Inferior parietal cortex (tissue), 1 donor: ENCODE results near the gene GPR34.
"Not testable (repeated sequence)": the region's sequence is repeated elsewhere in the genome, so short reads cannot be mapped to it uniquely, and the experiment has no call there.

Experiments
- DNase-seq: peaks from one replicate; pipeline ENCODE4 v3.0.0-alpha.2; 2016; ENCODE audit errors: extremely low spot score

The GPR34 gene

GRCh38 chrX:41688835-41689234 is at the start of gene GPR34:
TSS of gene GPR34 (plus strand) at chrX:41688973. CDS start at chrX:41695634, 6,661 bp downstream.
- DNase-seq: no peak

- not testable (repeated sequence) for DNase-seq
Observed at GRCh38 chrX:41646201-41646600, 42.6 kb upstream of the GPR34 start.

- no peak for DNase-seq
Observed at GRCh38 chrX:41653125-41653524, 35.6 kb upstream of the GPR34 start.

GRCh38 chrX:41655101-41655500 is 33.7 kb upstream of the GPR34 start:
- no peak for DNase-seq

- DNase-seq: no peak
Observed at GRCh38 chrX:41655631-41656030, 33.1 kb upstream of the GPR34 start.

GRCh38 chrX:41661366-41662095 is 27.2 kb upstream of the GPR34 start:
- no peak for DNase-seq

- no peak for DNase-seq
Observed at GRCh38 chrX:41664375-41664901, 24.3 kb upstream of the GPR34 start.

GRCh38 chrX:41664908-41665307 is 23.9 kb upstream of the GPR34 start:
- DNase-seq: no peak

GRCh38 chrX:41665686-41666085 is 23.1 kb upstream of the GPR34 start:
- DNase-seq: no peak

- DNase-seq: no peak
Observed at GRCh38 chrX:41666251-41666650, 22.5 kb upstream of the GPR34 start.

GRCh38 chrX:41667631-41668030 is 21.1 kb upstream of the GPR34 start:
- DNase-seq: no peak

GRCh38 chrX:41670112-41670511 is 18.7 kb upstream of the GPR34 start:
- no peak for DNase-seq

GRCh38 chrX:41671082-41671481 is 17.7 kb upstream of the GPR34 start:
- DNase-seq: no peak

- DNase-seq: no peak
Observed at GRCh38 chrX:41672643-41673042, 16.1 kb upstream of the GPR34 start.

- not testable (repeated sequence) for DNase-seq
Observed at GRCh38 chrX:41676361-41676760, 12.4 kb upstream of the GPR34 start.

- no peak for DNase-seq
Observed at GRCh38 chrX:41677183-41678060, 11.4 kb upstream of the GPR34 start.

- DNase-seq: no peak
Observed at GRCh38 chrX:41684138-41684537, 4.6 kb upstream of the GPR34 start.

GRCh38 chrX:41684940-41685339 is 3.8 kb upstream of the GPR34 start:
- DNase-seq: no peak

- DNase-seq: no peak
Observed at GRCh38 chrX:41686788-41687187, 2.0 kb upstream of the GPR34 start.

GRCh38 chrX:41688156-41688555 is 617 bp upstream of the GPR34 start:
- no peak for DNase-seq

GRCh38 chrX:41689711-41690110 is 938 bp downstream of the GPR34 start:
- DNase-seq: no peak

- no peak for DNase-seq
Observed at GRCh38 chrX:41692162-41692749, 3.5 kb downstream of the GPR34 start.
